Measurements from ENCODE around the gene RNU2-63P.
"Not testable (repeated sequence)": the region's sequence is repeated elsewhere in the genome, so short reads cannot be mapped to it uniquely, and the experiment has no call there.

- not testable (repeated sequence) for TF ChIP-seq CTCF, POLR2A (IDR thresholded peaks at IDR 0.05)
Measured at GRCh38 chr2:87972385-87972784, 44.0 kb downstream of the RNU2-63P start.
